Epithelial cell of esophagus (primary cell): ENCODE results near the gene CAGE1.

Source experiments
- DNase-seq: peaks from one replicate; pipeline ENCODE4 v3.0.0; 2010; ENCODE audit warnings: low read depth
- H3K4me3 ChIP-seq: 2 replicates; pipeline ENCODE4 v1.5.1; 2011; ENCODE audit warnings: mild to moderate bottlenecking, low read length, control low read depth
- TF ChIP-seq, protein P1 (sequence below): IDR thresholded peaks from 2 replicates; pipeline ENCODE4 v1.5.1; 2011; ENCODE audit warnings: low read depth, mild to moderate bottlenecking, low read length, control low read depth, inconsistent platforms; ENCODE audit not compliant: insufficient read depth; ENCODE audit errors: missing control alignments

The CAGE1 gene

GRCh38 chr6:7421066-7421465 is 31.5 kb upstream of the CAGE1 start:
- no peak overlapping the region for H3K4me3 ChIP-seq
- no peak for DNase-seq
- TF ChIP-seq, protein P1, sequence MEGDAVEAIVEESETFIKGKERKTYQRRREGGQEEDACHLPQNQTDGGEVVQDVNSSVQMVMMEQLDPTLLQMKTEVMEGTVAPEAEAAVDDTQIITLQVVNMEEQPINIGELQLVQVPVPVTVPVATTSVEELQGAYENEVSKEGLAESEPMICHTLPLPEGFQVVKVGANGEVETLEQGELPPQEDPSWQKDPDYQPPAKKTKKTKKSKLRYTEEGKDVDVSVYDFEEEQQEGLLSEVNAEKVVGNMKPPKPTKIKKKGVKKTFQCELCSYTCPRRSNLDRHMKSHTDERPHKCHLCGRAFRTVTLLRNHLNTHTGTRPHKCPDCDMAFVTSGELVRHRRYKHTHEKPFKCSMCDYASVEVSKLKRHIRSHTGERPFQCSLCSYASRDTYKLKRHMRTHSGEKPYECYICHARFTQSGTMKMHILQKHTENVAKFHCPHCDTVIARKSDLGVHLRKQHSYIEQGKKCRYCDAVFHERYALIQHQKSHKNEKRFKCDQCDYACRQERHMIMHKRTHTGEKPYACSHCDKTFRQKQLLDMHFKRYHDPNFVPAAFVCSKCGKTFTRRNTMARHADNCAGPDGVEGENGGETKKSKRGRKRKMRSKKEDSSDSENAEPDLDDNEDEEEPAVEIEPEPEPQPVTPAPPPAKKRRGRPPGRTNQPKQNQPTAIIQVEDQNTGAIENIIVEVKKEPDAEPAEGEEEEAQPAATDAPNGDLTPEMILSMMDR: no peak

DNA sequence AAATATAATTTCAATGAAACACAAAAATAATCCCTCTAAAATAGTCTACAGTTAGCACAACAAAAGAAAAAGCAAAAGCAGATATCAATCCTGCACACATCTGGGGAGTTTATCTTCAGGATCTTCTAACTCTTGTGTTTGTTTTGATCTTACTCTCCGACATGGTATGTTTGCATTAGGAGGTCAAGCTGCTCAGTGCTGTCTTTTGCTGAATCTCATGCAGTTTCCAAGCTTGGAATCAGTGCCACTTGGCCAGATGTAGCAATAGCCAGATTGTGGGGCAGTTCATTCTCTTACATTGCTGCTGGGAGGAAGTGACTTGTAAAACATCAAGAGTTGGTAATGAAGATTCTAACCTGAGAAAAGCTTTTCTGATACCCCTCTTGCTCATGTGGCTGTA is 29.5 kb upstream of the CAGE1 start:
- H3K4me3 ChIP-seq: no peak overlapping the region
- DNase-seq: no peak
- TF ChIP-seq, protein P1: no peak

GRCh38 chr6:7418238-7418905 is 28.8 kb upstream of the CAGE1 start:
- TF ChIP-seq, protein P1: no peak
- peak; percentile 85 for DNase-seq
- H3K4me3 ChIP-seq: no peak overlapping the region

GRCh38 chr6:7417684-7418083 is 28.1 kb upstream of the CAGE1 start:
- TF ChIP-seq, protein P1: no peak
- no peak overlapping the region for H3K4me3 ChIP-seq
- DNase-seq: no peak

- peak; percentile 86 for DNase-seq
- TF ChIP-seq, protein P1: no peak
- no peak overlapping the region for H3K4me3 ChIP-seq
These were observed 25.3 kb upstream of the CAGE1 start for GRCh38 chr6:7414811-7415210.

DNA sequence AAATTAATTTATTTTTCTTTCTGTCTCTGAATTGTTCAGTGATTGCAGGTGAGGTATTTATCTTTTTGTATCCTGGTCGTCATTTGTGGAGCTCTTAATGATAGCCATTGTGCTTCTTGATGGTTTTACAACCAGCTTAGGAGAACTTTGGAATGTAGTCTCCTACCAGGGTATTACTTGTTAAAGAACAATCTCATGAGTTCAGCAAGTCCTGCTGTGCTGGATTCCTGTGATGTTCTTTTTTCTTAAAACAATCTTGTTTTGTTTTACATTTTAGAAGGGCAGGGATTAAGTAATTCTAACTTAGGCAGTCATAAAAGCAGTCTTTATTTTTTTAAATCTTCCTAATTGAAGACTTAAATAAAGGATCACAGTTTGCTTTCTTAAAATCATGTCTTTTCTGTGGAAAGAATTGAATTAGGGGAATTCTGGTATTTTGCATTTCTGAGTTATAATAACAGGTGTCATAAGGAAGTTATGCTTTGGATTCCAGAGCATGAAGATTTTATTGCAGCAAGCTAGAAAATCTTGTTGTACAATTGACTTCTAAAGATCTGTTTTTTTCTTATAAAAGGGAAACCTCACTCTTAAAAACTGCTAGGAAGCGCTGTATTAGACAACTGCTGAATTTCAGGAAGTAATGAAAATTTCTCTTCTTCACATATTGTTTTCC is 23.7 kb upstream of the CAGE1 start:
- no peak for DNase-seq
- TF ChIP-seq, protein P1: no peak
- H3K4me3 ChIP-seq: no peak overlapping the region

GRCh38 chr6:7411328-7411727 is 21.8 kb upstream of the CAGE1 start:
- TF ChIP-seq, protein P1: no peak
- DNase-seq: no peak
- H3K4me3 ChIP-seq: no peak overlapping the region
